IPS-20b (cell line): ENCODE results near the gene ANKRA2.

Experiments used
- H3K27ac ChIP-seq: one replicate; pipeline ENCODE4 v1.5.1; 2013; ENCODE audit warnings: low read length
- H3K27me3 ChIP-seq: 2 replicates; pipeline ENCODE4 v1.6.1; 2013; ENCODE audit warnings: mild to moderate bottlenecking, low read length, inconsistent platforms; ENCODE audit not compliant: insufficient read depth
- H3K36me3 ChIP-seq: 2 replicates; pipeline ENCODE4 v1.6.1; 2013; ENCODE audit warnings: low read depth, mild to moderate bottlenecking, inconsistent platforms, low read length, moderate library complexity; ENCODE audit not compliant: insufficient read depth
- H3K4me1 ChIP-seq: 2 replicates; pipeline ENCODE4 v1.6.1; 2013; ENCODE audit warnings: mild to moderate bottlenecking, control low read depth, inconsistent platforms, low read length, moderate library complexity; ENCODE audit not compliant: insufficient read depth
- H3K4me3 ChIP-seq: 2 replicates; pipeline ENCODE4 v1.5.1; 2013; ENCODE audit warnings: mild to moderate bottlenecking, low read length, inconsistent platforms
- H3K9ac ChIP-seq: 2 replicates; pipeline ENCODE4 v1.6.1; 2013; ENCODE audit warnings: low read depth, mild to moderate bottlenecking, inconsistent platforms, low read length, moderate library complexity
- H3K9me3 ChIP-seq: 2 replicates; pipeline ENCODE4 v1.6.1; 2013; ENCODE audit warnings: mild to moderate bottlenecking, low read depth, low read length, inconsistent platforms; ENCODE audit not compliant: insufficient read depth

ANKRA2 gene

DNA sequence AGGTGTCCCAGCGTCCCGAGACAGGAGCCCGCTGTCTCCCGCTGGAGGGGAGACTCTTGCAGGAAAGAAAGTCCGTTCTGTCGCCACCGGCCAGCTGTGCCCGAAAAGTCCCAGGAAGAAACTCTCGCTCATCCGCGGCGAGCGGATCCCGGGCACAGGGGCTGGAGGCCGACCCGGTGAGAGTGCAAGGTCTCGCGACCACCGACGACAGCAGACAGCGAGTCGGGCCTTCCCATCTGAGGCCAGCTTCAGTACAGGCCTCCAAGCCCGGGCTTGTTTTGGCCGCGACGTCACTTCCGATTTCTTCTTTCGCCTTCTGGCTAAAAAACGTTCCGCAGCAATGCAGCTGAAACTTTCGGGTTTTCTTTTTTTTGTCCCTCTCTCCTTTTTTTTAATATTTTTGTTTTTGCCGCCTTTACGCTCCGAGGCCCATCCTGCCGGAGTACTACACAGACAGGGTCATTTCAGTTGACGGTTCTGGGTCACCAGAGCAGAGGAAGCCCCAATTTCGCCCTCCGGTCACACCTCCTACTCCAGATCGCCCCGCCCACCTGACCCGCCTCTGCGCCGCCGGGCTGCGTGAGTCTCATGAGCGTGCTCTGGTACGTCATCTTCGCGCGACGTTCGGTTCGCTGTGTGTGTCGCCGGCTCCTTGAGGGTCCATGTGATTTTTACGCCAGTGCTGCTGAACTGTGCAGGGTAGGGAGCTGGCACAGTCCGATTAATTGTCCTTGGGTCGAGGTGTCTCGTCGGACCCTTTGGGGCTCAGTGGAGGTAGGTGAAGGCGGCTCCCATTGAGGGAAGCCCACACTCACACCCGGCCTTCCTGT lies at the start of gene ANKRA2, which contains the start of gene UTP15:
TSS of gene ANKRA2 (minus strand) at position 501 of the 830 bp plus-strand sequence. CDS start 2,758 bp downstream, outside the sequence.
TSS of gene UTP15 (plus strand) at position 605 of the 830 bp plus-strand sequence. CDS start 1,602 bp downstream, outside the sequence.
- peak within 1 kb of the TSS; percentile 86 for H3K4me3 ChIP-seq
- peaks cover 28% of the 10 kb centered on the region for H3K36me3 ChIP-seq
- H3K27me3 ChIP-seq = no peaks in the 10 kb centered on the region
- H3K9ac ChIP-seq = peak within 1 kb of the TSS; percentile 95
- peaks cover 16% of the 10 kb centered on the region; the same call in 1 of the 2 replicates for H3K4me1 ChIP-seq
- peak within 1 kb of the TSS; percentile 94 for H3K27ac ChIP-seq
- no peaks in the 10 kb centered on the region for H3K9me3 ChIP-seq

DNA sequence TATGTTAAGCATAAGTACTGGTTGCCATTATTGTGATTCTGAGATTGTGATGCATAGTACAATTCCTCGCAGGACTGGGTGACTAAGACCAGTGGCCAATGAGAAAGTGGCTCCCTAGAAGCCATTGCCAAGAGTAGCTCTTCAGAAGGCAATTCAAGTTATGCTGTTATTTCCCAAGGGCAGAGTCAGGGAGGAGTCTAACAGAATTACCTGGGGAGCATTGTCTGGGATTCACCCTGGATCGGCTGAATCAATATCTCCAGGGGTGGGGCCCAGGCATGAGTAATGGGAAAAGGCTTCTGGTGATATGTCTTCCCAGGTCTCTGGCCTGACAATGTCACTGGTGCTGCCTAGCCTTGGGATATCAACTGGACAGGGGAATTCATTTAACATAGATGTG lies 49.6 kb upstream of the ANKRA2 start:
- no peaks in the 10 kb centered on the region for H3K36me3 ChIP-seq
- no peak overlapping the region for H3K4me3 ChIP-seq
- no peaks in the 10 kb centered on the region for H3K27me3 ChIP-seq
- no peaks in the 10 kb centered on the region for H3K9me3 ChIP-seq
- no peak overlapping the region for H3K27ac ChIP-seq
- no peak overlapping the region for H3K9ac ChIP-seq
- H3K4me1 ChIP-seq = no peaks in the 10 kb centered on the region; the same call in 1 of the 2 replicates

DNA sequence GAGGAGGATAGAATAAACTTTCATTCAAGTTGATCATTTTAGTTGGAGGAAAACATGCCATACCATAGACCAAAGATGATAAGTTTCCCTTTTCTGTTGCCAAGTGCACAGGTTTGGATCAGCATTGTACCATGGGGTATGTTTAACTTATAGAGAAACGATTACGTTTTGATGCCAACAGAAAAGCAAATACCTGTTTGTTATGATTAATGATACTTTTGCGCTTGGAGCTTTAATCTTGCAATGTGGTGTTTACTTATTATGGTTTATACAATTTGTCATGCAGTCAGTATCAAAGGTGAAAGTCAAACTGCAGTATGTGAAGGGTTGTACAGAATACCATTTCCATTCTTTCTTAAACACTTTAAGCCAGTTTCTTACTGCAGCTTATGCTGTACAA lies 47.4 kb upstream of the ANKRA2 start:
- no peak overlapping the region for H3K9ac ChIP-seq
- H3K36me3 ChIP-seq = no peaks in the 10 kb centered on the region
- no peak overlapping the region for H3K27ac ChIP-seq
- H3K27me3 ChIP-seq = no peaks in the 10 kb centered on the region
- no peaks in the 10 kb centered on the region for H3K9me3 ChIP-seq
- H3K4me3 ChIP-seq = no peak overlapping the region
- no peaks in the 10 kb centered on the region; the same call in 1 of the 2 replicates for H3K4me1 ChIP-seq

GRCh38 chr5:73607228-73607627 lies 41.8 kb upstream of the ANKRA2 start:
- no peaks in the 10 kb centered on the region for H3K27me3 ChIP-seq
- H3K9ac ChIP-seq = no peak overlapping the region
- no peaks in the 10 kb centered on the region for H3K4me1 ChIP-seq
- H3K9me3 ChIP-seq = no peaks in the 10 kb centered on the region
- H3K36me3 ChIP-seq = no peaks in the 10 kb centered on the region
- H3K27ac ChIP-seq = no peak overlapping the region
- H3K4me3 ChIP-seq = no peak overlapping the region

DNA sequence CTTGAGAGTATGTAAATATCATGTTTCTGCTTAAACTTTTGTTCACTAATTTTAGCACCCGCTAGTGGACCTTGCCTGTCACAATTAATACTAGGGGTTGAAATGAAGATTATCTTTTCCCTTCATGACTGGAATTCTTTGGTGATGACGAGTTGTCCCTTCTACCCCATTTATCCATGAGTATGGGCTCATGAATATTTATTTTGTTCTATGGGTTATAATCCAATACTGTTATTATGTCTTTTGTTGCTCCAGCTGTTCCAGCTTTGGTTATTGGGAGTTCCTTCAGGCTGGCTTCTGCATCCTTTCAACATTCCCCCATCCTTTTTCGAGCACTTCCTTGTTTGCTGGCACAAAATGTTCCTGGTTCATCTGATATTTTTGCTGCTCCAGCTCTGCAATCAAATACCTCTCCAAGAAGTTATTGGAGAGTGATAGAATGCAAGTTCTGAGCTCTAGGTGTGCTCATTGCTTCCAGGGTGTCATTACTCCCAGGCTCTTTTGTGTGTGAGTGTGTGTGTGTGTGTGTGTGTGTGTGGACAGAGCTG lies 40.8 kb upstream of the ANKRA2 start:
- H3K4me1 ChIP-seq = no peaks in the 10 kb centered on the region
- no peaks in the 10 kb centered on the region for H3K36me3 ChIP-seq
- H3K9ac ChIP-seq = no peak overlapping the region
- no peak overlapping the region for H3K4me3 ChIP-seq
- no peaks in the 10 kb centered on the region for H3K27me3 ChIP-seq
- no peak overlapping the region for H3K27ac ChIP-seq
- H3K9me3 ChIP-seq = no peaks in the 10 kb centered on the region; the same call in 1 of the 2 replicates

- Histone ChIP-seq H3K9me3 (no peaks in the 10 kb centered on the region; the same call in 1 of the 2 replicates), H3K27ac (no peak overlapping the region), H3K36me3 (no peaks in the 10 kb centered on the region), H3K27me3 (no peaks in the 10 kb centered on the region), H3K9ac (no peak overlapping the region), H3K4me3 (no peak overlapping the region), H3K4me1 (no peaks in the 10 kb centered on the region)
Observed at GRCh38 chr5:73605223-73606087, 40.0 kb upstream of the ANKRA2 start.

DNA sequence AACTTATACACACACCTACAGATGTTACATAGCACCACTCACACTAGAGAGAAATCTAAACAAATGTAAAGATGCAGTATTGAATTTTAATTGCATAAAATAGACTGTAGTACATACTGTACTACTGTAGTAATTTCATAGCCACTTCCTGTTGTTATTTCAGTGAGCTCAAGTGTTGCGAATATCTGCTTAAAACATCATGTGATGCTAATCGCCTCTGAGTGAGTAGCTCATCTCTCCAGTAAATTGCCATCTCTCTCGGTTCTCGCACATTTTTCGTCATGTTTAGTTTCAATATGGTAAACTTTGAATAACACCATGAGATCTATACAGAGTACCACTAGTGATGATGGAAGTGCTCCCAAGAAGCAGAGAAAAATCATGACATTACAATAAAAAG lies 38.6 kb upstream of the ANKRA2 start:
- Histone ChIP-seq H3K27ac (no peak overlapping the region), H3K9ac (no peak overlapping the region), H3K4me3 (no peak overlapping the region), H3K36me3 (no peaks in the 10 kb centered on the region), H3K4me1 (no peaks in the 10 kb centered on the region), H3K9me3 (no peaks in the 10 kb centered on the region; the same call in 1 of the 2 replicates), H3K27me3 (no peaks in the 10 kb centered on the region)

- no peak overlapping the region for H3K4me3 ChIP-seq
- H3K27me3 ChIP-seq = no peaks in the 10 kb centered on the region
- H3K4me1 ChIP-seq = no peaks in the 10 kb centered on the region
- no peak overlapping the region for H3K9ac ChIP-seq
- H3K9me3 ChIP-seq = no peaks in the 10 kb centered on the region; the same call in 1 of the 2 replicates
- H3K27ac ChIP-seq = no peak overlapping the region
- no peaks in the 10 kb centered on the region for H3K36me3 ChIP-seq
Observed at GRCh38 chr5:73599380-73599779, 33.9 kb upstream of the ANKRA2 start.

DNA sequence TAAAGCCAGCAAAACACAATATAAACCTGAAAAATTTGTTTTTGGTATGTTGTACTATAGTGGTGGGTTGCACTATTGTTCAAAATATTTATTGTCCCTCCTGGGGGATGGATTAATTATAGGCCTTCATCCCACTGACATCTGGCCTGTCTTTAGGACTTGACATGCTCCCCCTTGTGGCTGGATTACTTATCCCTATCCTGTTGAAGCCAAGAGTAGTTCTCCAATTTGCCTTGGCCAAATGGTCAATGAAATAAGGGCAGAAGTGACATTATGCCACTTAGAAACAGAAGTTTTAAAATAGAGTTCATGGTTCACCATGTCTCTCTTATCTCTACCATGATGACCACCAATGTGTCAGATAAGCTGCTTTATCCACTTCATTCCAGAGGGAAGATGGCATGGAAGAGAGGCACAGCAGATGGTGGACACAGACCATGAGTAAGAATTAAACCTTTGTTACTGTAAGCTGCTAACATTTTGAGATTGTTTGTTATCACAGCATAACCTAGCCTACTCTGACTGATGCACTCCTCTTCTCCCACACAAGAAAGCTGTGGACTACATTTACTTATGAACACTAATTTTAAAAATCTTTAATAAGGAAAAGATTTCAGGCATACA lies 31.4 kb upstream of the ANKRA2 start:
- Histone ChIP-seq H3K27me3 (no peaks in the 10 kb centered on the region), H3K4me3 (no peak overlapping the region), H3K27ac (no peak overlapping the region), H3K4me1 (no peaks in the 10 kb centered on the region), H3K9me3 (no peaks in the 10 kb centered on the region; the same call in 1 of the 2 replicates), H3K9ac (no peak overlapping the region), H3K36me3 (no peaks in the 10 kb centered on the region)

GRCh38 chr5:73592551-73592950 lies 27.1 kb upstream of the ANKRA2 start:
- no peaks in the 10 kb centered on the region for H3K9me3 ChIP-seq
- no peaks in the 10 kb centered on the region for H3K36me3 ChIP-seq
- H3K27ac ChIP-seq = no peak overlapping the region
- no peaks in the 10 kb centered on the region for H3K4me1 ChIP-seq
- no peak overlapping the region for H3K9ac ChIP-seq
- no peaks in the 10 kb centered on the region for H3K27me3 ChIP-seq
- H3K4me3 ChIP-seq = no peak overlapping the region
